GM23338 (cell line): ENCODE results near the gene VIL1. TPM values are rescaled to one million over a fixed set of nuclear protein-coding genes. Genes with fewer than 3 reads are reported as not detected.

Experiments
- ATAC-seq: fragments of 200-7000 bp; cut with Tn5 transposase; 3 replicates; pipeline ENCODE4 v1.9.1; 2020
- DNase-seq: peaks from one replicate; pipeline ENCODE4 v3.0.0-alpha.2; 2015; ENCODE audit warnings: low spot score
- H2AFZ ChIP-seq: fragments of 200-600 bp; sonication (generic); 2 replicates; pipeline ENCODE4 v1.8.0; 2016; ENCODE audit warnings: antibody characterized with exemption, mild to moderate bottlenecking, moderate library complexity
- H3F3A ChIP-seq: fragments of 200-600 bp; sonication (generic); replicated peaks from 2 replicates; pipeline ENCODE4 v1.8.0; 2017; ENCODE audit warnings: antibody characterized with exemption, mixed run types, low read depth
- H3K27ac ChIP-seq: fragments of 200-600 bp; sonication (generic); 2 replicates; pipeline ENCODE4 v1.6.1; 2016; ENCODE audit warnings: low read depth
- H3K27me3 ChIP-seq: fragments of 200-600 bp; sonication (generic); 2 replicates; pipeline ENCODE4 v1.8.0; 2016; ENCODE audit warnings: mild to moderate bottlenecking, mixed run types, moderate library complexity; ENCODE audit not compliant: insufficient read depth
- H3K36me3 ChIP-seq: fragments of 200-600 bp; sonication (generic); 2 replicates; pipeline ENCODE4 v1.8.0; 2016; ENCODE audit warnings: mild to moderate bottlenecking; ENCODE audit not compliant: insufficient read depth
- H3K4me1 ChIP-seq: fragments of 200-600 bp; sonication (generic); 2 replicates; pipeline ENCODE4 v1.8.0; 2016; ENCODE audit warnings: mild to moderate bottlenecking, moderate library complexity; ENCODE audit not compliant: insufficient read depth
- H3K4me2 ChIP-seq: fragments of 200-600 bp; sonication (generic); 2 replicates; pipeline ENCODE4 v1.7.1; 2017; ENCODE audit warnings: mixed run types
- H3K4me3 ChIP-seq: fragments of 200-600 bp; sonication (generic); 2 replicates; pipeline ENCODE4 v1.6.1; 2016; ENCODE audit warnings: mixed run types
- H3K79me2 ChIP-seq: fragments of 200-600 bp; sonication (generic); replicated peaks from 2 replicates; pipeline ENCODE4 v1.8.0; 2017; ENCODE audit warnings: mild to moderate bottlenecking; ENCODE audit not compliant: insufficient read depth
- H3K9me2 ChIP-seq: fragments of 200-600 bp; sonication (generic); 2 replicates; pipeline ENCODE4 v1.8.0; 2017; ENCODE audit not compliant: insufficient read depth
- H4K20me1 ChIP-seq: fragments of 200-600 bp; sonication (generic); replicated peaks from 2 replicates; pipeline ENCODE4 v1.8.0; 2017; ENCODE audit warnings: mild to moderate bottlenecking; ENCODE audit not compliant: insufficient read depth
- H3K27ac Mint-ChIP-seq: 2 replicates; pipeline ENCODE4 v1.8.0; 2020; ENCODE audit warnings: inconsistent platforms, mild to moderate bottlenecking, moderate library complexity, mixed read lengths
- H3K27me3 Mint-ChIP-seq: 3 replicates; pipeline ENCODE4 v1.8.0; 2022; ENCODE audit warnings: low read depth, mild to moderate bottlenecking, moderate library complexity, mixed read lengths, inconsistent platforms; ENCODE audit not compliant: insufficient read depth, poor library complexity
- H3K36me3 Mint-ChIP-seq: 3 replicates; pipeline ENCODE4 v1.8.0; 2021; ENCODE audit warnings: low read depth, mild to moderate bottlenecking, inconsistent platforms, moderate library complexity, mixed read lengths
- H3K4me1 Mint-ChIP-seq: 3 replicates; pipeline ENCODE4 v1.8.0; 2020; ENCODE audit warnings: mild to moderate bottlenecking, inconsistent platforms, mixed read lengths
- H3K4me3 Mint-ChIP-seq: 3 replicates; pipeline ENCODE4 v1.8.0; 2021; ENCODE audit warnings: moderate library complexity, mild to moderate bottlenecking, inconsistent platforms, mixed read lengths
- H3K9me3 Mint-ChIP-seq: 3 replicates; pipeline ENCODE4 v1.8.0; 2020; ENCODE audit warnings: moderate library complexity, mild to moderate bottlenecking, inconsistent platforms, mixed read lengths
- CREB1 ChIP-seq: fragments of 250-450 bp; sonication (Bioruptor Pico); IDR thresholded peaks from 2 replicates; pipeline ENCODE4 v1.5.0; 2020; ENCODE audit warnings: low read depth, mild to moderate bottlenecking, moderate library complexity
- CTCF ChIP-seq, 2 experiments: fragments of 200-600 bp in 1 of 2; sonication (generic) in 1 of 2; conservative IDR thresholded peaks; 2 replicates each; pipeline versions ENCODE4 v1.5.1 to v1.6.1; 2016 to 2017; ENCODE audit warnings: antibody characterized with exemption in 2 of 2, low read depth in 2 of 2, mild to moderate bottlenecking in 2 of 2, moderate library complexity in 1 of 2
- EZH2 ChIP-seq: fragments of 200-600 bp; sonication (generic); IDR thresholded peaks from one replicate; pipeline ENCODE4 v1.8.0; 2017; ENCODE audit warnings: antibody characterized with exemption, mild to moderate bottlenecking, low read depth; ENCODE audit not compliant: unreplicated experiment
- EZH2phosphoT487 ChIP-seq: fragments of 200-600 bp; sonication (generic); IDR thresholded peaks from one replicate; pipeline ENCODE4 v1.8.1; 2018; ENCODE audit warnings: antibody characterized with exemption; ENCODE audit not compliant: unreplicated experiment
- JUNB ChIP-seq: IDR thresholded peaks from one replicate; pipeline ENCODE4 v1.6.1; 2016; ENCODE audit warnings: antibody characterized with exemption; ENCODE audit not compliant: unreplicated experiment
- NANOG ChIP-seq: IDR thresholded peaks from 2 replicates; pipeline ENCODE4 v1.6.1; 2016; ENCODE audit warnings: antibody characterized with exemption, borderline replicate concordance
- POLR2AphosphoS5 ChIP-seq: IDR thresholded peaks from 2 replicates; pipeline ENCODE4 v1.6.1; 2016; ENCODE audit warnings: antibody characterized with exemption, low read depth
- REST ChIP-seq: IDR thresholded peaks from one replicate; pipeline ENCODE4 v1.6.1; 2018; ENCODE audit warnings: antibody characterized with exemption; ENCODE audit not compliant: unreplicated experiment
- ZNF114 ChIP-seq: fragments of 250-450 bp; sonication (Bioruptor Pico); IDR thresholded peaks from 2 replicates; pipeline ENCODE4 v1.5.0; 2020; ENCODE audit warnings: mild to moderate bottlenecking, moderate library complexity
- ZNF331 ChIP-seq: fragments of 250-450 bp; sonication (Bioruptor Pico); IDR thresholded peaks from 2 replicates; pipeline ENCODE4 v1.5.0; 2020; ENCODE audit warnings: low read depth, mild to moderate bottlenecking, moderate library complexity
- polyA plus RNA-seq: library from polyadenylated mRNA; unstranded; fragments of >200 nt; fragmentation: Nextera tagmentation; extraction: Ambion mirVana; gene quantifications from 2 replicates; pipeline ENCODE4 v1.2.1, GENCODE V29; 2016
- total RNA-seq: library from RNA; depleted of rRNA; stranded (reverse); fragments of >200 nt; shearing (Covaris generic); gene quantifications from 2 replicates; pipeline ENCODE4 v1.2.3, GENCODE V29; 2014

VIL1 gene
- total and polyA plus RNA-seq, 2 experiments from 2014 or later: 3.5 to 5.9 TPM

- TF ChIP-seq CTCF (conservative IDR thresholded peaks at IDR 0.05; ENCODE audit: low read depth in 2 of 2) (no peak), EZH2phosphoT487 (no peak), REST (no peak), EZH2 (no peak), CREB1 (CRISPR knock-in tag) (no peak), JUNB (no peak), POLR2AphosphoS5 (no peak), ZNF331 (CRISPR knock-in tag) (no peak), NANOG (no peak)
Measured at GRCh38 chr2:218421027-218421426, 2.1 kb downstream of the VIL1 start (continued).

GRCh38 chr2:218422403-218423086, 3.6 kb downstream of the VIL1 start:
- no peak overlapping the region for H3K4me2 ChIP-seq
- H3K27ac ChIP-seq: no peak overlapping the region
- no peaks in the 10 kb centered on the region for H3K9me2 ChIP-seq
- H2AFZ ChIP-seq: no peak overlapping the region
- H3K36me3 Mint-ChIP-seq: no peaks in the 10 kb centered on the region
- H3K4me3 ChIP-seq: no peak overlapping the region
- no peaks in the 10 kb centered on the region for H3K27me3 ChIP-seq
- no peak overlapping the region for H3K27ac Mint-ChIP-seq
- peaks cover 8% of the 10 kb centered on the region for H3K27me3 Mint-ChIP-seq
- no peaks in the 10 kb centered on the region for H3K79me2 ChIP-seq
- no peaks in the 10 kb centered on the region for H3F3A ChIP-seq
- ATAC-seq (no peak), DNase-seq (no peak)
- no peak overlapping the region for H3K4me3 Mint-ChIP-seq
- no peak for TF ChIP-seq ZNF114 (CRISPR knock-in tag)
- no peak for TF ChIP-seq NANOG
- peaks cover 10% of the 10 kb centered on the region; the same call in 1 of the 2 replicates for H3K4me1 ChIP-seq
- H3K4me1 Mint-ChIP-seq: peaks cover 6% of the 10 kb centered on the region; the same call in 2 of the 3 replicates
- no peaks in the 10 kb centered on the region for H3K9me3 Mint-ChIP-seq
- no peaks in the 10 kb centered on the region for H3K36me3 ChIP-seq
- H4K20me1 ChIP-seq: no peaks in the 10 kb centered on the region
